ENCODE measurements around the gene CENPVL3.

- no peak for TF ChIP-seq ZFX (IDR thresholded peaks at IDR 0.05)
- no peak for TF ChIP-seq CTCF (conservative IDR thresholded peaks at IDR 0.05)
Observed at GRCh38 chrX:51665981-51666380, 47.3 kb upstream of the CENPVL3 start.
